ENCODE measurements around the gene PHKA1.

The PHKA1 gene

DNA sequence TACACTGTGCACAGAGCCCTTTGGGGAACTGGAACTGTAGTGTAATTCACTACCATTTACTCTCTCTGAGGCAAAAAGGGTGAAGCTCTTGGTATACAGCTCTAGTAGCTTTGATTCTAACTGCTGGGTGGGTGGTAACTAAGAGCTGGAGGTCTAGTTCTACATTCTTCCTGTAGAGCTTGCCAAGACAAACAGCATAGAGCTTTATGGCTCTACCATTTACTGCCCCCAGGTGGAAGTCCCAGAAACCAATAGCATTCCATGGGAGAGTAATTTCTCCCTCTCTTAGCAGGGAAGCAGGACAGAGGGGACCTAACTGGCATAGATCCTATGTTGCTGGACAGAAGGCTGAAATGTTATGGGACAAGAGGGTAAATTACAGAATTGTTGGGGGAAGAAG, 168.1 kb downstream of the PHKA1 start:
- ATAC-seq (replicated peaks; ENCODE audit: extremely low read depth, poor library complexity, severe bottlenecking), result no peak
- Mint-ChIP-seq H3K27me3 (no peaks in the 10 kb centered on the region), H3K27ac (ENCODE audit: low read depth) (no peak overlapping the region), H3K9me3 (no peaks in the 10 kb centered on the region), H3K4me1 (peaks cover 18% of the 10 kb centered on the region), H3K36me3 (ENCODE audit: insufficient read depth) (no peaks in the 10 kb centered on the region), H3K4me3 (no peak overlapping the region)
- DNase-seq (ENCODE audit: low spot score in 2 of 2), result no peak

DNA sequence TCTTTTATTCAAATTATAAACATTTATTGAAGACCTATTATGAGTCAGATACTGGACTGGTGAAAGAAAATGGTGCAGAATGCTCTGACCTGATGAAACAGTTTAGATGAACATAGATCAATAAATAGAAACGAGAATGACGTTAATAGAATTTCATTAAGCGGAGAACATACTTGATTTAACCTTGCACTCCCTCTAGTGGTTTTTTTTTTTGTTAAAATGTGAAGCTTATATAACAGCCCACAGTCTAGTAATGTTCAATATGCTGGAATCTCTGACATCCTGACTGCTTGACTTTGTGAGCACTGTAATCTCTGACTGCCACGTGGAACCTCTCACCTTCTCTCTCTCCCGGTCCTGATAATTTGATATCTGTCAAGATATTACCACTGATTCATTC, 173.8 kb downstream of the PHKA1 start:
- DNase-seq (ENCODE audit: low spot score in 2 of 2) (no peak), ATAC-seq (replicated peaks; ENCODE audit: extremely low read depth, poor library complexity, severe bottlenecking) (no peak)
- no peaks in the 10 kb centered on the region for H3K27me3 Mint-ChIP-seq
- H3K4me3 Mint-ChIP-seq, result no peak overlapping the region
- H3K27ac Mint-ChIP-seq (ENCODE audit: low read depth), result peak overlapping the region; percentile 79
- peaks cover 5% of the 10 kb centered on the region for H3K36me3 Mint-ChIP-seq (ENCODE audit: insufficient read depth)
- peaks cover 24% of the 10 kb centered on the region for H3K4me1 Mint-ChIP-seq
- no peaks in the 10 kb centered on the region for H3K9me3 Mint-ChIP-seq

DNA sequence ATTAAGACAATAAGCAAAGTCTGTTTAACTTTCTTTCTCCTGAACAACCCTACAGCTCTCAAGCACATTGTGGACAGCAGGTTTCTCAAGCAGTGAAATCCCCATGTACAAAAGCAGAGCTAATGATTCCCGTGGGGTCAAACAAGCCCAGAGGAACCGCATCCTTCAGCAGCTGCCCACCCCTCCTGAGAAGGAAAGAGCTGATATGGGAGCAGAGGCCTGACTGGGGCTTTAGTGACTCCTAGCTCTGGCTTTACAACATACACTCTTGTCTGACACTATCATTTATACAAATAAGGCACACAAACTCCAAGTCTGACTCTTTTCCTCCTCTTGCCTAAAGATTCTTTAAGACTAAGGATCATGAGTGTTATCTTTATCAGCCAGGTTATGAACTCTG, 174.3 kb downstream of the PHKA1 start:
- no peak overlapping the region for H3K27ac Mint-ChIP-seq (ENCODE audit: low read depth)
- no peaks in the 10 kb centered on the region for H3K9me3 Mint-ChIP-seq
- peaks cover 20% of the 10 kb centered on the region for H3K4me1 Mint-ChIP-seq
- peaks cover 5% of the 10 kb centered on the region for H3K36me3 Mint-ChIP-seq (ENCODE audit: insufficient read depth)
- H3K27me3 Mint-ChIP-seq, result no peaks in the 10 kb centered on the region
- H3K4me3 Mint-ChIP-seq, result no peak overlapping the region
- no peak for ATAC-seq (replicated peaks; ENCODE audit: extremely low read depth, poor library complexity, severe bottlenecking)
- no peak for DNase-seq (ENCODE audit: low spot score in 2 of 2)

DNA sequence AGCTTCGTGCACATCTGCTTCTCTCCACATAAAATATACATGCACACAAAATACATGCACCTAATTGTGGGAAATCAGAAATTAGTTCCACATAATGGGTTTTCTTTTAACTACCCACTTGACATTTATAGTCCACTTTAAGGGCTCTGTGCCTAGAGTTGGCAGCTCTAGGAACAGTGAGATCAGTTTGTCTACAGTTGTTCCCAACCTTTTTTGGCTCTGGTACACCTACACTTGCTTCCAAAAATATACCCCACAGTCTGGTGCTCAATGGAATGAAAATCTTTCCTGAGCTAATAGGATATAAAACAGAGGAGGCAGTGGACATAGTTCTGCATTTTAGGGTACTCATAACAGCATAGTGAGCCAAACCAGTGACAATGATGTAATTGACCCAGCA, 177.6 kb downstream of the PHKA1 start:
- H3K4me1 Mint-ChIP-seq, result peaks cover 11% of the 10 kb centered on the region
- no peak for DNase-seq (ENCODE audit: low spot score in 2 of 2)
- H3K4me3 Mint-ChIP-seq, result no peak overlapping the region
- ATAC-seq (replicated peaks; ENCODE audit: extremely low read depth, poor library complexity, severe bottlenecking), result no peak
- no peak overlapping the region for H3K27ac Mint-ChIP-seq (ENCODE audit: low read depth)
- no peaks in the 10 kb centered on the region for H3K9me3 Mint-ChIP-seq
- H3K27me3 Mint-ChIP-seq, result no peaks in the 10 kb centered on the region
- H3K36me3 Mint-ChIP-seq (ENCODE audit: insufficient read depth), result peaks cover 5% of the 10 kb centered on the region

DNA sequence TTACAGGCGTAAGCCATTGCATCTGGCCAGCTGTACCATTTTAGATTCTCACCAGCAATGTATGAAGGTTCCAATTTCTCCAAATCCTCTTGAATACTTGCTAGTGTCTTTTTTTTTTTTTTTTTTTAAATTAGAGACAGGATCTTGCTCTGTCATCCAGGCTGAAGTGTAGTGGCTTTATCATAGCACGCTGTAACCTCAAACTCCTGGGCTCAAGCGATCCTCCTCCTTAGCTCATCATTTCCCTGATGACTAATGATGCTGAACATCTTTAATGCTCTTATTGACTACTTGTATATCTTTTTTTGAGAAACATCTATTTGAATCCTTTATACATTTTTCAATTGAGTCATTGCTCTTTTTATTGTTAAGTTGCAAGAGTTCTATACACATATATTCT, 181.7 kb downstream of the PHKA1 start:
- no peak for ATAC-seq (replicated peaks; ENCODE audit: extremely low read depth, poor library complexity, severe bottlenecking)
- peaks cover 7% of the 10 kb centered on the region for H3K4me1 Mint-ChIP-seq
- no peaks in the 10 kb centered on the region for H3K27me3 Mint-ChIP-seq
- DNase-seq (ENCODE audit: low spot score in 2 of 2), result no peak
- no peaks in the 10 kb centered on the region for H3K36me3 Mint-ChIP-seq (ENCODE audit: insufficient read depth)
- H3K9me3 Mint-ChIP-seq, result no peaks in the 10 kb centered on the region
- H3K4me3 Mint-ChIP-seq, result no peak overlapping the region
- no peak overlapping the region for H3K27ac Mint-ChIP-seq (ENCODE audit: low read depth)

Measured in central memory CD8-positive, alpha-beta T cell (primary cell).